H9 (cell line): ENCODE measurements around the gene MRGPRD. TPM values are rescaled to one million over a fixed set of nuclear protein-coding genes. Genes with fewer than 3 reads are reported as not detected.

Experiments
- DNase-seq: peaks from one replicate; pipeline ENCODE4 v3.0.0-alpha.2; 2017
- H2AFZ ChIP-seq: one replicate; pipeline ENCODE4 v1.6.1; 2013; ENCODE audit warnings: mild to moderate bottlenecking, low read length, control low read depth, moderate library complexity
- H2AK5ac ChIP-seq: 2 replicates; pipeline ENCODE4 v1.6.1; 2013; ENCODE audit warnings: low read length, control low read depth, mixed read lengths; ENCODE audit not compliant: insufficient read length
- H2BK120ac ChIP-seq: one replicate; pipeline ENCODE4 v1.6.1; 2013; ENCODE audit warnings: low read depth, mild to moderate bottlenecking, low read length, control low read depth, inconsistent platforms; ENCODE audit not compliant: poor library complexity, severe bottlenecking
- H2BK12ac ChIP-seq: 2 replicates; pipeline ENCODE4 v1.6.1; 2013; ENCODE audit warnings: low read length, control low read depth, mixed read lengths, low read depth; ENCODE audit not compliant: insufficient read length
- H2BK15ac ChIP-seq: 2 replicates; pipeline ENCODE4 v1.6.1; 2013; ENCODE audit warnings: low read depth, low read length, control low read depth
- H2BK20ac ChIP-seq: one replicate; pipeline ENCODE4 v1.6.1; 2013; ENCODE audit warnings: low read depth, mild to moderate bottlenecking, low read length, control low read depth, inconsistent platforms; ENCODE audit not compliant: poor library complexity, severe bottlenecking
- H2BK5ac ChIP-seq: 2 replicates; pipeline ENCODE4 v1.6.1; 2013; ENCODE audit warnings: low read length, control low read depth, mixed read lengths; ENCODE audit not compliant: insufficient read length
- H3K14ac ChIP-seq: 2 replicates; pipeline ENCODE4 v1.6.1; 2013; ENCODE audit warnings: low read length, control low read depth; ENCODE audit not compliant: insufficient read depth
- H3K18ac ChIP-seq: 2 replicates; pipeline ENCODE4 v1.6.1; 2013; ENCODE audit warnings: low read depth, mild to moderate bottlenecking, mixed read lengths, low read length, control low read depth; ENCODE audit not compliant: insufficient read length
- H3K23ac ChIP-seq: 2 replicates; pipeline ENCODE4 v1.6.1; 2013; ENCODE audit warnings: low read length, control low read depth, mixed read lengths, low read depth; ENCODE audit not compliant: insufficient read length
- H3K23me2 ChIP-seq: 2 replicates; pipeline ENCODE4 v1.6.1; 2013; ENCODE audit warnings: low read depth, mild to moderate bottlenecking, mixed read lengths, low read length, control low read depth; ENCODE audit not compliant: insufficient read length, poor library complexity, severe bottlenecking
- H3K27ac ChIP-seq: 2 replicates; pipeline ENCODE4 v1.5.1; 2013; ENCODE audit warnings: low read length, control low read depth, mixed read lengths, low read depth; ENCODE audit not compliant: insufficient read length
- H3K27me3 ChIP-seq: 2 replicates; pipeline ENCODE4 v1.6.1; 2013; ENCODE audit warnings: low read length, control low read depth, inconsistent platforms; ENCODE audit not compliant: insufficient read depth
- H3K4ac ChIP-seq: 2 replicates; pipeline ENCODE4 v1.6.1; 2013; ENCODE audit warnings: low read depth, mild to moderate bottlenecking, control low read depth, inconsistent platforms, low read length, moderate library complexity
- H3K4me1 ChIP-seq: 2 replicates; pipeline ENCODE4 v1.6.1; 2013; ENCODE audit warnings: low read length, control low read depth, inconsistent platforms; ENCODE audit not compliant: insufficient read depth
- H3K4me2 ChIP-seq: 2 replicates; pipeline ENCODE4 v1.6.1; 2013; ENCODE audit warnings: low read length, control low read depth, mixed read lengths; ENCODE audit not compliant: insufficient read length, insufficient read depth
- H3K56ac ChIP-seq: 2 replicates; pipeline ENCODE4 v1.6.1; 2013; ENCODE audit warnings: low read depth, mild to moderate bottlenecking, mixed read lengths, low read length, control low read depth; ENCODE audit not compliant: insufficient read length
- H3K79me1 ChIP-seq: 2 replicates; pipeline ENCODE4 v1.6.1; 2013; ENCODE audit warnings: low read depth, mild to moderate bottlenecking, moderate library complexity, low read length, control low read depth, inconsistent platforms; ENCODE audit not compliant: insufficient read depth, poor library complexity, severe bottlenecking
- H3K79me2 ChIP-seq: 2 replicates; pipeline ENCODE4 v1.6.1; 2013; ENCODE audit warnings: low read length, control low read depth, inconsistent platforms; ENCODE audit not compliant: insufficient read depth
- H3K9ac ChIP-seq: 2 replicates; pipeline ENCODE4 v1.6.1; 2013; ENCODE audit warnings: low read length, control low read depth, mixed read lengths; ENCODE audit not compliant: insufficient read length; ENCODE audit errors: extremely low read depth
- H3K9me3 ChIP-seq: one replicate; pipeline ENCODE4 v1.6.1; 2013; ENCODE audit warnings: low read depth, low read length, inconsistent platforms; ENCODE audit not compliant: control insufficient read depth
- H3T11ph ChIP-seq: one replicate; pipeline ENCODE4 v1.6.1; 2013; ENCODE audit warnings: mild to moderate bottlenecking, low read length, control low read depth, inconsistent platforms
- H4K20me1 ChIP-seq: one replicate; pipeline ENCODE4 v1.6.1; 2013; ENCODE audit not compliant: control insufficient read depth, insufficient read length, insufficient read depth
- H4K5ac ChIP-seq: 2 replicates; pipeline ENCODE4 v1.6.1; 2013; ENCODE audit warnings: low read depth, mild to moderate bottlenecking, mixed read lengths, low read length, control low read depth; ENCODE audit not compliant: insufficient read length
- H4K8ac ChIP-seq: replicated peaks from 2 replicates; pipeline ENCODE4 v1.6.1; 2013; ENCODE audit warnings: low read length, control low read depth, mixed read lengths, low read depth; ENCODE audit not compliant: insufficient read length
- H4K91ac ChIP-seq: 2 replicates; pipeline ENCODE4 v1.6.1; 2013; ENCODE audit warnings: low read depth, mild to moderate bottlenecking, moderate library complexity, mixed read lengths, low read length, control low read depth; ENCODE audit not compliant: insufficient read length
- H3K27ac Mint-ChIP-seq, 3 experiments: 2 replicates in 2 of 3; 3 replicates in 1 of 3; pipeline ENCODE4 v1.8.0; 2020 to 2021; ENCODE audit warnings: mixed read lengths in 3 of 3, mild to moderate bottlenecking in 1 of 3, moderate library complexity in 1 of 3
- H3K27me3 Mint-ChIP-seq: 2 replicates; pipeline ENCODE4 v1.8.0; 2021; ENCODE audit warnings: low read depth, mild to moderate bottlenecking, moderate library complexity, mixed read lengths
- H3K36me3 Mint-ChIP-seq, 3 experiments: 2 replicates in 2 of 3; 3 replicates in 1 of 3; pipeline ENCODE4 v1.8.0; 2020 to 2021; ENCODE audit warnings: low read depth in 3 of 3, mixed read lengths in 3 of 3; ENCODE audit not compliant: insufficient read depth in 1 of 3
- H3K4me1 Mint-ChIP-seq, 2 experiments: 2 replicates each; pipeline ENCODE4 v1.8.0; 2020; ENCODE audit warnings: mixed read lengths in 2 of 2
- H3K4me3 Mint-ChIP-seq, 2 experiments: 2 replicates in 1 of 2; 3 replicates in 1 of 2; pipeline ENCODE4 v1.8.0; 2020 to 2021; ENCODE audit warnings: mild to moderate bottlenecking in 2 of 2, mixed read lengths in 2 of 2, moderate library complexity in 1 of 2
- H3K9me3 Mint-ChIP-seq, 2 experiments: 2 replicates in 1 of 2; 3 replicates in 1 of 2; pipeline ENCODE4 v1.8.0; 2020; ENCODE audit warnings: mild to moderate bottlenecking in 2 of 2, mixed read lengths in 2 of 2, moderate library complexity in 1 of 2
- CTCF ChIP-seq: fragments of 200-600 bp; sonication (generic); conservative IDR thresholded peaks from 3 replicates; pipeline ENCODE4 v1.8.0; 2021; ENCODE audit warnings: antibody characterized with exemption, mild to moderate bottlenecking
- WGBS: extraction: QIAGEN DNeasy Blood & Tissue Kit; methylation state at CpG from one replicate; pipeline ENCODE4 v1.1.7; 2013; ENCODE audit warnings: missing lambda C conversion rate, low lambda C conversion rate, mixed read lengths; ENCODE audit not compliant: insufficient read length; ENCODE audit errors: extremely low coverage; 5-methylcytosine and 5-hydroxymethylcytosine counted together
- total RNA-seq: library from RNA; stranded (reverse); gene quantifications from 2 replicates; pipeline ENCODE4 v1.2.1, GENCODE V29; 2021

The MRGPRD gene
- total RNA-seq, 1 experiment from 2014 or later, result not detected

DNA sequence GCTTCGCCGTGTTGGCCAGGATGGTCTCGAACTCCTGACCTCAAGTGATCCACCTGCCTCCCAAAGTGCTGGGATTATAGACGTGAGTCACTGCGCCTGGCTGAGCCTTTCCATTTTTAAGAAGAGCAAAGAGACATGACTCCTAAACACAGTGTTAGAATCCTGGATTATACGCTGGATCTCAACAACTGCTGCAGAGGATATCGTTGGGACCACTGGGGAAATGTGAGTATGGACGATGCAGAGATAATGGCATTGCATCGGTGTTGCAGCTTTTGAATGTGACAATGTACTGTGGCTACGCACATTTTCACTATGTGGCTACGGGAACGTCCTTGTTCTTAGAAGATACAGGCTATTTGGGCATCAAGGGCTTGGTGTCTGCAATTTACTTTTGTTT is 26.0 kb upstream of the MRGPRD start:
- H2BK20ac ChIP-seq, result no peak overlapping the region
- no peak overlapping the region for H3T11ph ChIP-seq
- Mint-ChIP-seq H3K4me3 (no peak overlapping the region), H3K4me1 (peaks cover 20 to 21% of the 10 kb centered on the region in 2 experiments), H3K27me3 (peaks cover 1% of the 10 kb centered on the region), H3K27ac (no peak overlapping the region), H3K36me3 (peaks cover 0 to 5% (median 0%) of the 10 kb centered on the region in 3 experiments; a peak in 4 of 7 replicates), H3K9me3 (no peaks in the 10 kb centered on the region)
- no peak overlapping the region for H4K8ac ChIP-seq
- H2BK5ac ChIP-seq, result no peak overlapping the region
- H3K14ac ChIP-seq, result no peak overlapping the region
- no peak overlapping the region for H2AFZ ChIP-seq
- no peak overlapping the region for H4K91ac ChIP-seq
- WGBS, result no CpG with 5 or more reads among the region's 12 CpGs
- no peak overlapping the region for H2BK12ac ChIP-seq
- H3K18ac ChIP-seq, result no peak overlapping the region
- H3K79me1 ChIP-seq, result no peaks in the 10 kb centered on the region
- no peaks in the 10 kb centered on the region for H3K27me3 ChIP-seq
- peak; percentile 5 for DNase-seq
- no peak overlapping the region for H3K4me2 ChIP-seq
- H3K27ac ChIP-seq, result no peak overlapping the region
- H3K79me2 ChIP-seq, result no peaks in the 10 kb centered on the region
- H3K4me1 ChIP-seq, result no peaks in the 10 kb centered on the region
- no peak overlapping the region for H4K5ac ChIP-seq
- no peak overlapping the region for H3K4ac ChIP-seq
- peaks cover 5% of the 10 kb centered on the region for H3K23me2 ChIP-seq
- H3K56ac ChIP-seq, result no peak overlapping the region
- H2BK15ac ChIP-seq, result no peak overlapping the region
- no peaks in the 10 kb centered on the region for H4K20me1 ChIP-seq
- no peak overlapping the region for H3K23ac ChIP-seq
- H2AK5ac ChIP-seq, result no peak overlapping the region
- H3K9me3 ChIP-seq, result no peaks in the 10 kb centered on the region
- no peak overlapping the region for H3K9ac ChIP-seq
- no peak overlapping the region for H2BK120ac ChIP-seq
- TF ChIP-seq CTCF, result no peak
